ENCODE results near the gene TOMM40. TPM values are rescaled to one million over a fixed set of nuclear protein-coding genes. Genes with fewer than 3 reads are reported as not detected.

TOMM40 gene
- total and polyA plus RNA-seq, 9 of the 15 experiments (the other 6 are each of a cell fraction or from before 2014, with no cell fraction given): 0.89 to 290 (median 160) TPM

- TF ChIP-seq CUX1 (CRISPR knock-in tag; IDR thresholded peaks at IDR 0.05): no peak
- no peak for TF ChIP-seq SNRNP70 (optimal IDR thresholded peaks at IDR 0.05; ENCODE audit: low read depth, low read length)
- no peak for TF ChIP-seq CHD7 (IDR thresholded peaks at IDR 0.05; ENCODE audit: low read depth, low read length)
- peak; percentile 93 for TF ChIP-seq ATF7 (IDR thresholded peaks at IDR 0.05)
- no peak for TF ChIP-seq MAFG (tag; conservative IDR thresholded peaks at IDR 0.05)
- peak; percentile 34 for TF ChIP-seq RBBP5 (IDR thresholded peaks at IDR 0.05; ENCODE audit: borderline replicate concordance, insufficient read depth, low read length, poor library complexity, severe bottlenecking)
Observed at GRCh38 chr19:44845612-44846454, 45.2 kb upstream of the TOMM40 start, which contains the start of gene NECTIN2 (continued).

All from K562 (cell line).